ENCODE results near the gene MCEMP1. TPM values are rescaled to one million over a fixed set of nuclear protein-coding genes. Genes with fewer than 3 reads are reported as not detected.

MCEMP1 gene
- total RNA-seq, 1 donor from 2014 or later = not detected

GRCh38 chr19:7701654-7702457, 25.0 kb downstream of the MCEMP1 start, which contains the start of gene FCER2:
Gene FCER2 (minus strand): TSS chr19:7702131. CDS start chr19:7699760, 2,371 bp downstream.
- DNase-seq (ENCODE audit: extremely low spot score in 2 of 2) = no peak
- Histone ChIP-seq H3K9me3 (no peaks in the 10 kb centered on the region), H3K36me3 (no peaks in the 10 kb centered on the region), H3K4me3 (no peak within 1 kb of the TSS), H3K27me3 (no peaks in the 10 kb centered on the region), H3K4me1 (no peaks in the 10 kb centered on the region), H3K27ac (no peak within 1 kb of the TSS)
- intact Hi-C loops (cut with DNase I) = no loop called here
- no peak for TF ChIP-seq POLR2AphosphoS5 (IDR thresholded peaks at IDR 0.05; ENCODE audit: insufficient read depth in 1 of 2, low read depth in 1 of 2)
- TF ChIP-seq POLR2A (IDR thresholded peaks at IDR 0.05) = no peak
- TF ChIP-seq CTCF (IDR thresholded peaks at IDR 0.05) = no peak

GRCh38 chr19:7703332-7703731, 26.4 kb downstream of the MCEMP1 start:
- intact Hi-C loops (cut with DNase I) = no loop called here
- Histone ChIP-seq H3K36me3 (no peaks in the 10 kb centered on the region), H3K4me3 (no peak overlapping the region), H3K27ac (no peak overlapping the region), H3K27me3 (no peaks in the 10 kb centered on the region), H3K9me3 (no peaks in the 10 kb centered on the region), H3K4me1 (no peaks in the 10 kb centered on the region)
- no peak for DNase-seq (ENCODE audit: extremely low spot score in 2 of 2)
- TF ChIP-seq POLR2A (IDR thresholded peaks at IDR 0.05) (no peak), POLR2AphosphoS5 (IDR thresholded peaks at IDR 0.05; ENCODE audit: insufficient read depth in 1 of 2, low read depth in 1 of 2) (no peak), CTCF (IDR thresholded peaks at IDR 0.05) (no peak)

GRCh38 chr19:7704280-7705060, 27.6 kb downstream of the MCEMP1 start:
- TF ChIP-seq POLR2AphosphoS5 (IDR thresholded peaks at IDR 0.05; ENCODE audit: insufficient read depth in 1 of 2, low read depth in 1 of 2) (no peak), CTCF (IDR thresholded peaks at IDR 0.05) (no peak), POLR2A (IDR thresholded peaks at IDR 0.05) (no peak)
- Histone ChIP-seq H3K36me3 (no peaks in the 10 kb centered on the region), H3K4me1 (no peaks in the 10 kb centered on the region), H3K27me3 (no peaks in the 10 kb centered on the region), H3K27ac (no peak overlapping the region), H3K4me3 (no peak overlapping the region), H3K9me3 (no peaks in the 10 kb centered on the region)
- intact Hi-C loops (cut with DNase I) = no loop called here
- DNase-seq (ENCODE audit: extremely low spot score in 2 of 2) = no peak

- Histone ChIP-seq H3K4me1 (no peaks in the 10 kb centered on the region), H3K4me3 (no peak overlapping the region), H3K27me3 (no peaks in the 10 kb centered on the region), H3K36me3 (no peaks in the 10 kb centered on the region), H3K27ac (no peak overlapping the region), H3K9me3 (no peaks in the 10 kb centered on the region)
- intact Hi-C loops (cut with DNase I) = no loop called here
- TF ChIP-seq POLR2AphosphoS5 (IDR thresholded peaks at IDR 0.05; ENCODE audit: insufficient read depth in 1 of 2, low read depth in 1 of 2) (no peak), POLR2A (IDR thresholded peaks at IDR 0.05) (no peak), CTCF (IDR thresholded peaks at IDR 0.05) (no peak)
- DNase-seq (ENCODE audit: extremely low spot score in 2 of 2) = no peak
Measured at GRCh38 chr19:7705387-7706187, 28.7 kb downstream of the MCEMP1 start.
